Psoas muscle (tissue), 8 donors: ENCODE results near the gene SSPN. TPM values are rescaled to one million over a fixed set of nuclear protein-coding genes. Genes with fewer than 3 reads are reported as not detected.
A peak's percentile ranks its signal among the peaks of the same experiment; 100 is the strongest.

Source experiments
- ATAC-seq, 4 donors: fragments of 200-7000 bp; cut with Tn5 transposase; one replicate each; pipeline ENCODE4 v1.9.1; 2020; ENCODE audit warnings: moderate library complexity in 3 of 4, mild to moderate bottlenecking in 2 of 4
- DNase-seq, 2 donors: peaks; one replicate each; pipeline ENCODE4 v3.0.0-alpha.2; 2020
- H3K27ac ChIP-seq: fragments of 200-600 bp; one replicate; pipeline ENCODE4 v1.8.0; 2022
- H3K27me3 ChIP-seq, 3 donors: fragments of 200-600 bp in 1 of 3; one replicate each; pipeline versions ENCODE4 v1.6.1 to v1.8.0; 2013 to 2022; ENCODE audit warnings: low read length in 2 of 3, mild to moderate bottlenecking in 2 of 3, moderate library complexity in 1 of 3; ENCODE audit not compliant: insufficient read depth in 3 of 3
- H3K36me3 ChIP-seq, 2 donors: fragments of 200-600 bp in 1 of 2; one replicate each; pipeline versions ENCODE4 v1.6.1 to v1.8.0; 2013 to 2022; ENCODE audit warnings: low read depth in 1 of 2, mild to moderate bottlenecking in 1 of 2, moderate library complexity in 1 of 2; ENCODE audit not compliant: insufficient read depth in 1 of 2
- H3K4me1 ChIP-seq: fragments of 200-600 bp; one replicate; pipeline ENCODE4 v1.8.0; 2022
- H3K4me3 ChIP-seq: fragments of 200-600 bp; one replicate; pipeline ENCODE4 v1.8.0; 2022; ENCODE audit warnings: mild to moderate bottlenecking
- H3K9me3 ChIP-seq: fragments of 200-600 bp; one replicate; pipeline ENCODE4 v1.8.0; 2022
- WGBS, 3 donors: extraction: QIAGEN DNeasy Blood & Tissue Kit; methylation state at CpG; one replicate each; pipeline versions ENCODE4 v1.1.6 to v1.1.7; 2013; 5-methylcytosine and 5-hydroxymethylcytosine counted together
- intact Hi-C, 2 donors: fragments of 100-400 bp; cut with DNase I; formaldehyde crosslinking; loops; one replicate each; pipeline versions ENCODE4 v1.11.0 to v1.14.2; 2022
- polyA plus RNA-seq, 3 donors: library from polyadenylated mRNA; stranded (reverse); fragments of 200-250 nt; gene quantifications; one replicate each; pipeline ENCODE4 v1.2.3, GENCODE V29; 2013
- total RNA-seq, 4 donors: library from RNA; stranded (reverse); fragmentation: NEBNext Ultra II Directional in 2 of 4; extraction: Animal tissue kit (Norgen Biotek cat#: 25700) in 2 of 4; gene quantifications; one replicate each; pipeline versions ENCODE4 v1.2.1 to v1.2.4, GENCODE V29; 2021 to 2023
- TF ChIP-seq, protein P1 (sequence below): fragments of 200-600 bp; IDR thresholded peaks from one replicate; pipeline ENCODE4 v1.8.0; 2022; ENCODE audit warnings: antibody characterized with exemption
- donor health status: healthy with polysubstance abuse.
- donor health status: DM: no; HTN: no; CAD: no; lungs with moderate emphysema.
- donor health status: Bipolar disorder and iron deficiency.
- donor health status: healthy.
- donor health status: DM: yes; HTN: yes; CAD: no.
- donor health status: DM: no; HTN: no; CAD: no.
- donor health status: DM: no; HTN: no; CAD: no.
- donor health status: DM: yes; HTN: yes; CAD: no.

Gene SSPN
- total and polyA plus RNA-seq, 7 donors = 8.3 to 88.7 (median 45.4) TPM

DNA sequence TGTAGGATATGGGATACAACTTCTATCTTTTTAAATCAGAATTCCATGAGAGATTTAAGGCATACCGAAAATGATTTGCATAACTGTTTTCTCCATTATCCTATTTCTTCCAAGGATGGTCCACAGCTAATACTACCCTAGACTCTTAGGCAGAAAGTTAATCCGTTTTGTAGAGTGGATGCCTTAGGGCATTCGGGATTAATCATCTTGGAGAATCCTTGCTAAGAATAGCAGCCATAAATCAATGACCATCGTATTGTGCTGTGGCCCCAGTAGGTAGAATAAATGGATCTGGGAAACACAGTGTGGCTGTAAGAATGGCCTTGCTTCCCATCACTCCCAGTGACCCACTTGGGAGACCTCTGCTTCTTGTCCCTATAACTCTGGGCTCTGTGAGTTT is 99.6 kb downstream of the SSPN start:
- no peak for ATAC-seq
- 54 to 64% (median 59%) methylated on average over 4 of the region's 4 CpGs for WGBS, 3 donors
- intact Hi-C loops = no loop called here

DNA sequence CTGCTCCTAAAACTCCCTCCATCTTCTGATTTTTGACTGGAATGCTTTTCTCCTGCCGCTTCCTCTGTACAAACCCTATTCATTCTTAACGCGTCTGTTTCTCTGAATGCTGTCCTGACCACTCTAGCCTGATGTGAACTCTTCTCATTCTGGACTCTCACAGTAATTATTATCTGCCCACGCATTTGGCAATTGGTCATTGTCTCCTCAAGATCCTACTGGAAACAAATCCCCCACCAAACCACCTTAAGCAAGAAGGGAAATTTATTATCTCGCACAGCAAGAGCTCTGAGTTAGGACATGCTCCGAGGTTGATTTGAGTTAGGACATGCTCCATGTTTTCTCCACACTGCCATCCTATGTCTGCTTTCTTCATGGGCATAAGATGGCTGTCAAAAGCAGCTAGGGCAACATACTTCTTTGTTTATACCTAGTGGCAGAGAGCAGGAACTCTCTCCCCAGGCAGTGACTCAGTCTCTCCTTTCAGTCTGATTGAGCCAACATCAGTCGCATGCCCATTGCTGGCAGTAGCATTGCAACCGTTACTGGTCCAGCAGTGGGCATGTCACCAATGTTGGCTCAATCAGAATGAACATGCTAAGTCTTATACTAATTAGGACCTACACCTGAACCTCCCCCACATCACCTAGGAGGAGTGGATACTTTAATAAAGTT is 102.2 kb downstream of the SSPN start:
- intact Hi-C loops = no loop called here
- 69 to 83% (median 77%) methylated on average over 8 of the region's 8 CpGs for whole genome bisulfite sequencing, 3 donors
- Histone ChIP-seq H3K4me3 (no peak overlapping the region), H3K27me3 (no peaks in the 10 kb centered on the region), H3K27ac (no peak overlapping the region), H3K9me3 (no peaks in the 10 kb centered on the region), H3K36me3 (no peaks in the 10 kb centered on the region), H3K4me1 (peaks cover 8% of the 10 kb centered on the region)
- ATAC-seq (no peak), DNase-seq (no peak)
- TF ChIP-seq, protein P1, sequence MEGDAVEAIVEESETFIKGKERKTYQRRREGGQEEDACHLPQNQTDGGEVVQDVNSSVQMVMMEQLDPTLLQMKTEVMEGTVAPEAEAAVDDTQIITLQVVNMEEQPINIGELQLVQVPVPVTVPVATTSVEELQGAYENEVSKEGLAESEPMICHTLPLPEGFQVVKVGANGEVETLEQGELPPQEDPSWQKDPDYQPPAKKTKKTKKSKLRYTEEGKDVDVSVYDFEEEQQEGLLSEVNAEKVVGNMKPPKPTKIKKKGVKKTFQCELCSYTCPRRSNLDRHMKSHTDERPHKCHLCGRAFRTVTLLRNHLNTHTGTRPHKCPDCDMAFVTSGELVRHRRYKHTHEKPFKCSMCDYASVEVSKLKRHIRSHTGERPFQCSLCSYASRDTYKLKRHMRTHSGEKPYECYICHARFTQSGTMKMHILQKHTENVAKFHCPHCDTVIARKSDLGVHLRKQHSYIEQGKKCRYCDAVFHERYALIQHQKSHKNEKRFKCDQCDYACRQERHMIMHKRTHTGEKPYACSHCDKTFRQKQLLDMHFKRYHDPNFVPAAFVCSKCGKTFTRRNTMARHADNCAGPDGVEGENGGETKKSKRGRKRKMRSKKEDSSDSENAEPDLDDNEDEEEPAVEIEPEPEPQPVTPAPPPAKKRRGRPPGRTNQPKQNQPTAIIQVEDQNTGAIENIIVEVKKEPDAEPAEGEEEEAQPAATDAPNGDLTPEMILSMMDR = no peak

More for the DNA sequence above, 99.6 kb downstream of the SSPN start:
- Histone ChIP-seq H3K27ac (no peak overlapping the region), H3K27me3 (no peaks in the 10 kb centered on the region), H3K4me3 (no peak overlapping the region), H3K36me3 (no peaks in the 10 kb centered on the region), H3K9me3 (no peaks in the 10 kb centered on the region), H3K4me1 (peaks cover 8% of the 10 kb centered on the region)
- no peak for DNase-seq
- TF ChIP-seq, protein P1 = no peak

DNA sequence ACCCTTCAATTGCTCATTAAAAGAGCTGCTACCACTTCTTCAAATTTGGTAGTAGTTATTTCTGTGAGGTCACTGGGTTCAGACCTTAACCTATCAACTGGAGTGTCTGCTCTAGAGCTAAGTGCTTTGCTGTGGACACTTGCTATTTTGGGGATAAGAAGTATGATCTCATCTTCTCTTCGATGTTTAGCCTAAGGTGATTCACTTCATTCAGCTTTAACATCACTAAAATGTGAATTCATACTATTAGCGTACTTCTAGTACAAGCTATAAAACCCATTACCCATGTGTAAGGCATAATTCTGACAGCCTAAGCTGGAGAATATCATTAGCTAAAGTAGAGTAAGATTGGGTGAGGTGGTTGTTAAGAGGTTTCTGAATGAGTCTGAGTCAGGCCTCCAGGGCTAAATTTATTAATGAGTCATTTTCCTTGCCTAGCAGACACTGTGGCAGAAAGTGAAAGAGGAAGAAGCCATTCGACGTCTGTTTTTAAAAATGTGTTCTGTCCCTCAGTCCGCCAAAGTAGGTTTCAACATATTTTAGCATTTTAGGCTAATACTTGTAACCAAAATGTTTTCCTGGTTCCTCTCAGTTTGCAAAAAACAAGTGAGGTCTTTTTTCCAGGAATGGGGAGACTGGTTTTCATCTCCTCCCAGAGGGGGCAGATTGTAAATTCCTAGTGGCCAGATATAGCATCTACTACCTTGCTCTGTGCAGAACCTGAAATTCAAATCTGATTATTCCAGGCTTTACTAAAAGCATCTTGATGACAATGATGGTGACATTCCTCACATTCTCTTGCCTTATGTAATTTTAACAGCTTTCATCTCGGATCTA is 103.6 kb downstream of the SSPN start:
- Histone ChIP-seq H3K4me3 (peak overlapping the region; percentile 37), H3K27ac (peak overlapping the region; percentile 82), H3K36me3 (no peaks in the 10 kb centered on the region), H3K9me3 (no peaks in the 10 kb centered on the region), H3K4me1 (peaks cover 8% of the 10 kb centered on the region), H3K27me3 (no peaks in the 10 kb centered on the region)
- intact Hi-C loops = no loop called here
- TF ChIP-seq, protein P1 = no peak
- 42 to 57% (median 42%) methylated on average over 6 of the region's 6 CpGs for WGBS, 3 donors
- peak; percentile 95 to 98 (median 96) for ATAC-seq
- no peak for DNase-seq

DNA sequence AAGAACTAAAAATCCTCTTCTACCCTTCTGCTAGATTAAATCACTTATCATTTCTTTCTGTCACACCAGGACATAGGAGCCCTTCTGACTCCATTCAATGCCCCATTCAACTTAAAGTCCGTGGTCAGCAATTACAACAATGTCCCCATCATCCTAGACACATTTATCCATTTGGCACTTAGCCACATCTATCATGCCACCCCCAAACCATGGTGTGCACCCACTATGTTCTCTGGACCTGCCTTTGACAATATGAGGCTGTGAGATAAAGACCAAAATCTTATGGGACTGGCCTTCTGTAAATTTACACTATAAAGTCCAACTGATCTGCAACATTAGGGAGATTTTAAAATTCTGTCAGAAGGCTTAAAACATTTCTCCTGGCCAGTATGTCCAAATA is 104.4 kb downstream of the SSPN start:
- DNase-seq (no peak), ATAC-seq (no peak)
- Histone ChIP-seq H3K27me3 (no peaks in the 10 kb centered on the region), H3K4me1 (peaks cover 8% of the 10 kb centered on the region), H3K4me3 (no peak overlapping the region), H3K27ac (peak overlapping the region; percentile 82), H3K9me3 (no peaks in the 10 kb centered on the region), H3K36me3 (no peaks in the 10 kb centered on the region)
- 81 to 93% (median 89%) methylated on average over 1 of the region's 1 CpG for WGBS, 3 donors
- TF ChIP-seq, protein P1 = no peak
- intact Hi-C loops = no loop called here

Other genes starting within 250 kb of the SSPN start
- gene RASSF8, start 236.9 kb upstream of the SSPN start, total RNA-seq = 10 to 100 TPM; 41.9 to 80.3 (median 54.2) TPM
- gene RASSF8, start 236.9 kb upstream of the SSPN start, polyA plus RNA-seq = 10 to 100 TPM in 2 of 3 donors, 1 to 10 TPM in 1; 7.7 to 19.4 (median 14.6) TPM
- 10 to 100 TPM; 10.3 to 41.5 (median 34.2) TPM for gene BHLHE41, start 70.5 kb upstream of the SSPN start, total RNA-seq
- 10 to 100 TPM in 1 of 3 donors, 1 to 10 TPM in 2; 7.4 to 11.1 (median 9.2) TPM for gene BHLHE41, start 70.5 kb upstream of the SSPN start, polyA plus RNA-seq